GM19023 (cell line): ENCODE results near the gene CCT6B.

Source experiments
- ATAC-seq: cut with Tn5 transposase; IDR thresholded peaks from one replicate; pipeline ENCODE4 v1.9.1; 2021; ENCODE audit warnings: mild to moderate bottlenecking, moderate library complexity; ENCODE audit not compliant: unreplicated experiment

Gene CCT6B

DNA sequence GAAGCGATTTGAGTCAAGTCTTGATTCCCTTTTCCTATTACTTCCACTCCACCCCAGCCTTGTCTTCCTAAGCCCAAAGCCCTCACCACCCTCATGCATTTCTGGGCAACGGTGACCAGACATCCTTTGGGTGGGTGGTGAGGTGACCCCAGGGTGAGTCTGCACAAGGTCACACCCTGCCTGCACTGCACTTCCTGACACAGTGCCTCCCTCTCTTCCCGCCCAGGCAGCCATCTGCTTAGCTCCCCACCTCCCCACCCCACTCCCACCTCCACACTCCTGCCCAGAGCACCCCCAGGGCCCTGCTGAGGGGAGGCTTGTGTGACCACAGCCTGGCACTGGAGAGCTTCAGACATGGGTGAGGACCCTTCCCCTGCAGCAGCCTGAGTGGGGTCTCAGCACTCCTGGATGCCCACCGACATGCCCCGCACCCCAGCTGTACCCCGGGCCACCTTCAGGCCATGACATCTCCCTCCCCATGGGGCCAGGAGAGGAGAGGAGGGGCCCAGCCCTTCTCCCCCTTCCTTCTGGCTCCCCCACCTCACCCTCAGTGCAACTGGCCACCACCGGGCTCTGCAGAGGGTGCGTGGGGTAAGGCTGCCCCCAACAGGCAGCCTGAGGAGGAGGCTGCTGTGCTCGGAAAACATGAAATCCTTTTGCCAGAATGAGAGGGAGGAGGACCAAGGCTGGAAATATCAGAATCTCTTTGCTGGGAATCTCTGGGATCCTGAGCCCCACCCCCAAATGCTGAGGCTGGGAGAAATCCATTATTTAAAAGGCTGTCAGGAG lies 68.6 kb downstream of the CCT6B start:
- no peak for ATAC-seq

DNA sequence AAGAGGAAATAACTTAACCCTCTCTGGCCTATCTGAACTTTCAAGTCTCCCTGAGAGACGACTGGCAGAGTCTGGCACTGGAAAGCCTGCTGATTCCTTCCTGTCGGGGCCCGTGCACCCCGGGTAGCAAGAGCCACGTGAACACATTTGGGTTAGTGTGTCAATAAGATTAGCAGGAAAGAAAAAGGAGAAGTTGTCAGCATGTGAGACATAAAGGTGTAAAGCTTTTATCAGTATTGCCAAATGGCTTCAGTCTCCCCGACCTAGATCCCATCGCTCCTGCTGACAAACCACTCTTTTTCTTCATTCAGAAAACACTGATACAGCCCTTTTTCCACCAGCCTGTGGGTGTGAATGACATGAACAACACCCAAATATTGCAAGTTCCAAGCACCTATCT lies 74.4 kb downstream of the CCT6B start:
- no peak for ATAC-seq

DNA sequence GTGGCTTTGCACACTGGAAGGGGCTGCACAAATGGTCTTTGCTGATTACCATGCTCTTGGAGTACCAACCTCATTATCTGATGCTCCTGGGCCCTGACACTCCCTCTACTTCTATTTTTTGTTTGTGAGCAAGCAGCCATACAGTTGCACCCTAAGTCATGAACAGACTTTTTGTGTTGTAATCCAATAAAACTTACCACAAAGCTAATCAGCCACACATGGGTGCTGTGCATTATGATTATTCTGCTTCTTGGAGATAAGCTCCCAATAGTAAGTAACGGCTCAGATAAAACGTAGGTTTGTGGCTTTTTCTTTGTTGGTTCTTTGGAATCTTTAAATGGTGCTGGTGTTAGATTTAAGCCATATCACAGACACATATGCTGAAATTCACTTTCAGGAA lies 76.2 kb downstream of the CCT6B start:
- no peak for ATAC-seq

DNA sequence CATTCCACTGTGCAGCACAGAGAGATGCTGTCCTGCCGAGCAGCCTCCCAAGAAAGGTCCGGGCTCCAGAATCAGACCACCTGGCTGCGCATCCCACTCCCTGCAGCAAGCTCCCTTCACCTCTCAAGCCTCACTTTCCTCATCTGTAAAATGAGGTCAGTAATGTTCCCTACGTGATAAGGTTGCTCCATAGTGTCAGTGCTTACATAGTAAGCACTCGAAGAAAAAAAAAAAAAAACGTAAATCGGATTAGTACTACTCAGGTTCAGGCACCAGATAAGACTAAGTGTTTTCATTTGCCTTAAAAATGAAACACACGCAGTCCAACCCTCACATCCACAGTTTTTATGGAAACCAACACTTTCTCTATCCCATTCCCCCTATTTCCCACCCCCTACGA lies 76.7 kb downstream of the CCT6B start:
- no peak for ATAC-seq

DNA sequence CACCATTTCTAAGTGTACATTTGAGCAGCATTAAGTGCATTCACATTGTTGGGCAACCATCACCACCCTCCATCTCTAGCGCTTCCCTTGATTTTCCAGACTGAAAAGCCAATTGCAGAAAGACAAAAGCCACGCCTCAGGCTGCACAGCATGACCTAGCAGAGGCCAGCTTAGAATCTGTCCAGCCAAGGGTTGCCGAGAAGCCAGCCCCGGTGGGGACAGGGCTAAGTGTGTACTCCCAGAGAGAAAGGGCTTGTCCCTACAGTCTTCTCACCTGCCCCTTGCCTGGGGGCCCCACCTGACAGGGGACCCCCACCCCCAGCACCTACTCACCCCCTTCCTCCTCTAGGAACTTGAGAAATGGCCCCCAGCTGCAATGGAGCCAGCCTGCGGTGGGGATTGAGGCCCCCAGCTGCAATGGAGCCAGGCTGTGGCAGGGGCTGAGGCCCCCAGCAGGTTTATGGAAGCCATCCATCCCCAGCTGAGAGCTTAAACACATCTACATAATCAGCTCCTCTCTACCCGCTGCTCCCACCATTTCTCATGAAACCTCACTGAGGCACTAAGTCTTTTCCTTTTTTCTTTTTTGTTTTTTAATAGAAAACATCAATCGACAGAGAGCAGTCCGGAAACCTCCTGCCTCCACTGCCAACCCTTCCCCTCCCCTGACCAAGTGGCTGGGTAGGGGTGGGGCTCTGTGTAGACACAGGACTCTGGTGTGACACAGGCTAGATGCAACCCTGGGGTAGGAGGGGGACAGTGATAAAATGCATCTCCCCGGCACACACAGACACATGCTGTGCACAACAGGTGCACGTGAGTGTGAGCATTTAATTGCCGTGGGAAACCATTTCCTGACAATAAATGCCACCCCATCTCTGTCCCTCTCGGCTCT lies 77.9 kb downstream of the CCT6B start:
- no peak for ATAC-seq

GRCh38 chr17:34879146-34879545 lies 82.1 kb downstream of the CCT6B start:
- ATAC-seq: no peak
